ENCODE results near the gene TIMP3. TPM values are rescaled to one million over a fixed set of nuclear protein-coding genes. Genes with fewer than 3 reads are reported as not detected.

TIMP3 gene
- total RNA-seq (2022; extraction: Qiagen RNA extraction; ENCODE audit: low read depth): 1.1 to 1.9 TPM (median 1.2 TPM) in 5 replicates

DNA sequence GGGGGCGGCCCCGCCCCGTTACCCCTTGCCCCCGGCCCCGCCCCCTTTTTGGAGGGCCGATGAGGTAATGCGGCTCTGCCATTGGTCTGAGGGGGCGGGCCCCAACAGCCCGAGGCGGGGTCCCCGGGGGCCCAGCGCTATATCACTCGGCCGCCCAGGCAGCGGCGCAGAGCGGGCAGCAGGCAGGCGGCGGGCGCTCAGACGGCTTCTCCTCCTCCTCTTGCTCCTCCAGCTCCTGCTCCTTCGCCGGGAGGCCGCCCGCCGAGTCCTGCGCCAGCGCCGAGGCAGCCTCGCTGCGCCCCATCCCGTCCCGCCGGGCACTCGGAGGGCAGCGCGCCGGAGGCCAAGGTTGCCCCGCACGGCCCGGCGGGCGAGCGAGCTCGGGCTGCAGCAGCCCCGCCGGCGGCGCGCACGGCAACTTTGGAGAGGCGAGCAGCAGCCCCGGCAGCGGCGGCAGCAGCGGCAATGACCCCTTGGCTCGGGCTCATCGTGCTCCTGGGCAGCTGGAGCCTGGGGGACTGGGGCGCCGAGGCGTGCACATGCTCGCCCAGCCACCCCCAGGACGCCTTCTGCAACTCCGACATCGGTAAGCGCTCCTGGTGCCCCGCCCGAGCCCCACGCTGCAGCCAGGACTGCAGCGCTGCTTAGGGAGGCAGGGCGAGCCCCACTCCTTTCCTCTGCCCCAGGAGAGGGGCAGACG is at the start of gene TIMP3:
Gene TIMP3 (plus strand): TSS at position 169 of the 700 bp plus-strand sequence. CDS start 297 bp downstream, at position 466.

